AG10803 (cell line): ENCODE measurements around the gene POLD2.

Experiments used
- DNase-seq: peaks from one replicate; pipeline ENCODE4 v3.0.0; 2010; ENCODE audit warnings: low read depth
- H3K4me3 ChIP-seq: 2 replicates; pipeline ENCODE4 v1.5.1; 2011; ENCODE audit warnings: mild to moderate bottlenecking, low read length, control low read depth
- CTCF ChIP-seq: conservative IDR thresholded peaks from 2 replicates; pipeline ENCODE4 v1.5.1; 2011; ENCODE audit warnings: mild to moderate bottlenecking, low read length, control low read depth, inconsistent platforms

Gene POLD2

DNA sequence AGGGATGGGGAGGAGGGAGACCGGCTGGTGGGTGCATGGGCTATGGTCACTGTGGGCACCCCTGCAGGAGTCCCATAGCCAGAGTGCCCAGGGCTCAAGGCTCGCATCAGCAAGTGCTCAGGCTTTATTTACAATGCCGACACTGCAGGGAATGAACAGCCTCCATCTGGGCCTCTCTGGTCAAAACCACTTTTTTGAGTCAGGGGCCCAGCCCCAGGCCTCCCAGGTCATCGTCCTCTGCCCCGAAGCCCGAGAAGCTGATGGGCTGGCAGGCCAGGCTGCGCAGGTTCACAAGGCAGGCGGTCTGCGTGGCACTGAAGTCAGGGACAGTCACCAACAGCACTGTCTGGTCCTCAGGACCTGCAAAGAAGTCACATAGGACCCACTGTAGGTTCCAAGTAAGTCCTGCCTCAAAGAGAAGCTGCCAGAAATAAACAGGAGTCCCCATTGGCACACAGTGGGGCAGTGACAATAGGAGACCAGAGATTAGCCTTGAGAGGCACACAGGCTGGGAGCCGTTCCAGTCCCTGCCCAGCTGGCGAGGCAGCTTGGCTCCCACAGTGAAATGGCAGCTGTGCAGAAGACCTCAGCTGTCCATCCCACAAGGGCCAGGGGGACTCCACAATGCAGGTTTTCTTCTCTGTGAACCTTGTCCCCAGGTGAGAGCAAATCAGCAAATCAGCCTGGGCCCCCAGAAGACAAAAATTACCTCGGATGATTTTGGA is 8.6 kb downstream of the POLD2 start:
- no peak for TF ChIP-seq CTCF
- H3K4me3 ChIP-seq = no peak overlapping the region
- DNase-seq = no peak

DNA sequence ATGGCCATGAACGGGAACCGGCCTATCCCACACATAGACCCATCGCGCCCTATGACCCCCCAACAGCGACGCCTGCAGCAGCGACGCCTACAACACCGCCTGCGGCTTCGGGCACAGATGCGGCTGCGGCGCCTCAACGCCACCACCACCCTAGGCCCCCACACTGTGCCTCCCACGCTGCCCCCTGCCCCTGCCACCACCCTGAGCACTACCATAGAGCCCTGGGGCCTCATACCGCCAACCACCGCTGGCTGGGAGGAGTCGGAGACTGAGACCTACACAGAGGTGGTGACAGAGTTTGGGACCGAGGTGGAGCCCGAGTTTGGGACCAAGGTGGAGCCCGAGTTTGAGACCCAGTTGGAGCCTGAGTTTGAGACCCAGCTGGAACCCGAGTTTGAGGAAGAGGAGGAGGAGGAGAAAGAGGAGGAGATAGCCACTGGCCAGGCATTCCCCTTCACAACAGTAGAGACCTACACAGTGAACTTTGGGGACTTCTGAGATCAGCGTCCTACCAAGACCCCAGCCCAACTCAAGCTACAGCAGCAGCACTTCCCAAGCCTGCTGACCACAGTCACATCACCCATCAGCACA is 9.5 kb downstream of the POLD2 start:
- no peak overlapping the region for H3K4me3 ChIP-seq
- no peak for DNase-seq
- no peak for TF ChIP-seq CTCF

DNA sequence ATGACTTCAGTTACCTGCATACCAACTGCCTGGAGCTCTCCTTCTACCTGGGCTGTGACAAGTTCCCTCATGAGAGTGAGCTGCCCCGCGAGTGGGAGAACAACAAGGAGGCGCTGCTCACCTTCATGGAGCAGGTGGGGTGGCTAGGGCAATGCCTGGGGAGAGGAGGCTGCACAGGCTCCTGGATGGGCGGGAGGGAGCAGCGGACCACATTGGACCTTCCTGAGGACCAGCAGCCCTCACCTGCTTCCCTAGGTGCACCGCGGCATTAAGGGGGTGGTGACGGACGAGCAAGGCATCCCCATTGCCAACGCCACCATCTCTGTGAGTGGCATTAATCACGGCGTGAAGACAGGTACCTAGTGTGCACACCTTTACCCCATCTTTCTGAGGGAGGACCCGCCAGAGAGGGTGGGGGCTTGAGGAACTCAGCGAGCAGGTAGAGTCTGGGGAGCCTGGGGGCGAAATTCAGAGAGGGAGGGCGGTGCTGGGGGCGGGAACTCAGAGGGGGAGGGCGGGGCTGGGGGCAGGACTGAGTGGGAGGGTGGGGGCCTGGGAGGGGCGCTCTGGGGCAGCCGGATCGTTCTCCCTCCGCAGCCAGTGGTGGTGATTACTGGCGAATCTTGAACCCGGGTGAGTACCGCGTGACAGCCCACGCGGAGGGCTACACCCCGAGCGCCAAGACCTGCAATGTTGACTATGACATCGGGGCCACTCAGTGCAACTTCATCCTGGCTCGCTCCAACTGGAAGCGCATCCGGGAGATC is 10.2 kb downstream of the POLD2 start:
- no peak overlapping the region for H3K4me3 ChIP-seq
- TF ChIP-seq CTCF = no peak
- no peak for DNase-seq

DNA sequence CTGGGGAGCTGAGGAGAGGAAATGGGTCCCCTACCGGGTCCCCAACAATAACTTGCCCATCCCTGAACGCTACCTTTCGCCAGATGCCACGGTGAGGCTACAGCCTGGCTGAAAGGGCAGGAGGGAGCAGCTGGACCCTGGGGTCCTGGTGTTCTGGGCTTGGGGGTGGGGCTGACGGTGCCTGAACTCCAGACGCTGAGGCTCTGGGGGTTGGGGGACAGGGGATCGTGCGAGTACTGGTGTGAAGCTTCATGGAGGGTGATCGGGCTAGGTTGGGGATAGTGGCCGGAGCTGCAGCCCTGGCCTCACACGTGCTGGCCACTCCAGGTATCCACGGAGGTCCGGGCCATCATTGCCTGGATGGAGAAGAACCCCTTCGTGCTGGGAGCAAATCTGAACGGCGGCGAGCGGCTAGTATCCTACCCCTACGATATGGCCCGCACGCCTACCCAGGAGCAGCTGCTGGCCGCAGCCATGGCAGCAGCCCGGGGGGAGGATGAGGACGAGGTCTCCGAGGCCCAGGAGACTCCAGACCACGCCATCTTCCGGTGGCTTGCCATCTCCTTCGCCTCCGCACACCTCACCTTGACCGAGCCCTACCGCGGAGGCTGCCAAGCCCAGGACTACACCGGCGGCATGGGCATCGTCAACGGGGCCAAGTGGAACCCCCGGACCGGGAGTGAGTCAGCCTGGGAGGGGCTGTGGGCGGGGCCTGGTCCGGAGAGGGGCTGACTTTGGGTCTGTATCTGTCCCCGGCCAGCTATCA is 10.9 kb downstream of the POLD2 start:
- H3K4me3 ChIP-seq = no peak overlapping the region
- DNase-seq = no peak
- TF ChIP-seq CTCF = no peak

GRCh38 chr7:44111761-44112160 is 11.6 kb downstream of the POLD2 start:
- TF ChIP-seq CTCF = no peak
- no peak overlapping the region for H3K4me3 ChIP-seq
- no peak for DNase-seq

GRCh38 chr7:44110719-44111635 is 12.4 kb downstream of the POLD2 start:
- TF ChIP-seq CTCF = no peak
- DNase-seq = no peak
- no peak overlapping the region for H3K4me3 ChIP-seq
